ENCODE results near the gene VWA8.

The VWA8 gene

GRCh38 chr13:41568972-41569351 lies 391.9 kb downstream of the VWA8 start:
- no peak overlapping the region for H3K4me3 ChIP-seq (ENCODE audit: low read length)
- no peak for DNase-seq (ENCODE audit: low read depth)
- TF ChIP-seq, protein P1, sequence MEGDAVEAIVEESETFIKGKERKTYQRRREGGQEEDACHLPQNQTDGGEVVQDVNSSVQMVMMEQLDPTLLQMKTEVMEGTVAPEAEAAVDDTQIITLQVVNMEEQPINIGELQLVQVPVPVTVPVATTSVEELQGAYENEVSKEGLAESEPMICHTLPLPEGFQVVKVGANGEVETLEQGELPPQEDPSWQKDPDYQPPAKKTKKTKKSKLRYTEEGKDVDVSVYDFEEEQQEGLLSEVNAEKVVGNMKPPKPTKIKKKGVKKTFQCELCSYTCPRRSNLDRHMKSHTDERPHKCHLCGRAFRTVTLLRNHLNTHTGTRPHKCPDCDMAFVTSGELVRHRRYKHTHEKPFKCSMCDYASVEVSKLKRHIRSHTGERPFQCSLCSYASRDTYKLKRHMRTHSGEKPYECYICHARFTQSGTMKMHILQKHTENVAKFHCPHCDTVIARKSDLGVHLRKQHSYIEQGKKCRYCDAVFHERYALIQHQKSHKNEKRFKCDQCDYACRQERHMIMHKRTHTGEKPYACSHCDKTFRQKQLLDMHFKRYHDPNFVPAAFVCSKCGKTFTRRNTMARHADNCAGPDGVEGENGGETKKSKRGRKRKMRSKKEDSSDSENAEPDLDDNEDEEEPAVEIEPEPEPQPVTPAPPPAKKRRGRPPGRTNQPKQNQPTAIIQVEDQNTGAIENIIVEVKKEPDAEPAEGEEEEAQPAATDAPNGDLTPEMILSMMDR (IDR thresholded peaks at IDR 0.05; ENCODE audit: insufficient read depth, low read depth, low read length, missing control alignments) = no peak

GRCh38 chr13:41568143-41568971 lies 392.6 kb downstream of the VWA8 start:
- DNase-seq (ENCODE audit: low read depth) = no peak
- TF ChIP-seq, protein P1 (IDR thresholded peaks at IDR 0.05; ENCODE audit: insufficient read depth, low read depth, low read length, missing control alignments) = no peak
- no peak overlapping the region for H3K4me3 ChIP-seq (ENCODE audit: low read length)

DNA sequence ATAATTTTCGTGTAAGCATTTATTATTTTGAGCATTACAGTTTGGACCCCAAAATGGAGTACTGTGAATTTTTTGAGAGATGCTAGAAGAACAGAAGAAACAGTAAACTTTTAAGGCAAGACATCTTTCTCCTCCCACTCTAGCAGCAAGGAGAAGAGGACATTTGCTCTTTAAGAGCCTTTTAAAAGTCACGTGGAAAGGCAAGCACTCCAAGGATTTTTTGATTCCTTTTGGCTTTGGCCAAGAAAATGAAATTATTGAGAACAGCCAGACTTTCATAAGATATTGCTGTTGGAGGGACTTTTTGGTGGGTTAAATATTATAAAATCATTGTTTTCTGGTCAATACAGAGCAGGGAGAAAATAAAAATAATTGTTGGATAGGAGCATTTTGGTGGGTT lies 393.5 kb downstream of the VWA8 start:
- H3K4me3 ChIP-seq (ENCODE audit: low read length) = no peak overlapping the region
- TF ChIP-seq, protein P1 (IDR thresholded peaks at IDR 0.05; ENCODE audit: insufficient read depth, low read depth, low read length, missing control alignments) = no peak
- DNase-seq (ENCODE audit: low read depth) = no peak

DNA sequence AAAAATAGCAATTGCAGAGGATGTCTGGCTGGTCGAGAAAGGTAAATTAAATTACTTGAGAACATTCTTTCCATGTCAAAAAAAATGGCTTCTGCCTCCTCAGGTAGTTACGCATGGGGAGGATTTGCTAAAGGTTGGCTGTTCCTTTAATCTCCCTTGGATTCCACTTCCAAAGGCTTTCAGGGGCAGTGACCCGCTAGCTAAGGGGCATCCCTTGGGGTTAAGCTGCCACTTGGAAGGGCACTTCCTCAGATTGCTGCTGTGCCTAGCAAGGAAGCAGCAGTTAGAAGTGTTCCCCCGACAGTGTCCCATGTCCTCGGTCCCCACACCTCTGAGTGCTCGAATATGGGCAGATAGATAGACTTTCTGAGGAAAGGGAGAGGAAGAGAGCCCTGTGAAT lies 395.1 kb downstream of the VWA8 start:
- no peak overlapping the region for H3K4me3 ChIP-seq (ENCODE audit: low read length)
- no peak for DNase-seq (ENCODE audit: low read depth)
- TF ChIP-seq, protein P1 (IDR thresholded peaks at IDR 0.05; ENCODE audit: insufficient read depth, low read depth, low read length, missing control alignments) = no peak

- peak; percentile 28 for DNase-seq (ENCODE audit: low read depth)
- TF ChIP-seq, protein P1 (IDR thresholded peaks at IDR 0.05; ENCODE audit: insufficient read depth, low read depth, low read length, missing control alignments) = no peak
- no peak overlapping the region for H3K4me3 ChIP-seq (ENCODE audit: low read length)
Observed at GRCh38 chr13:41565216-41565615, 395.7 kb downstream of the VWA8 start.

GRCh38 chr13:41563984-41564365 lies 396.9 kb downstream of the VWA8 start:
- H3K4me3 ChIP-seq (ENCODE audit: low read length) = no peak overlapping the region
- DNase-seq (ENCODE audit: low read depth) = no peak
- TF ChIP-seq, protein P1 (IDR thresholded peaks at IDR 0.05; ENCODE audit: insufficient read depth, low read depth, low read length, missing control alignments) = no peak
